OCI-LY1 (cell line): ENCODE data around the gene PLS3.
"Not testable (repeated sequence)": the region's sequence is repeated elsewhere in the genome, so short reads cannot be mapped to it uniquely, and the experiment has no call there.

ENCODE experiments used
- EZH2 ChIP-seq: fragments of 200-600 bp; sonication (generic), shearing (Covaris generic); IDR thresholded peaks from 2 replicates; pipeline ENCODE4 v1.8.0; 2017; ENCODE audit warnings: borderline replicate concordance, mixed run types, mild to moderate bottlenecking, antibody characterized with exemption, low read length, moderate library complexity, mixed read lengths
- TF ChIP-seq, protein P1 (sequence below): fragments of 200-600 bp; sonication (generic), shearing (Covaris generic); IDR thresholded peaks from 2 replicates; pipeline ENCODE4 v1.5.1; 2017; ENCODE audit warnings: mild to moderate bottlenecking, antibody characterized with exemption, low read length, moderate library complexity, mixed read lengths

GRCh38 chrX:115541045-115541444 is 19.9 kb upstream of the PLS3 start:
- TF ChIP-seq, protein P1, sequence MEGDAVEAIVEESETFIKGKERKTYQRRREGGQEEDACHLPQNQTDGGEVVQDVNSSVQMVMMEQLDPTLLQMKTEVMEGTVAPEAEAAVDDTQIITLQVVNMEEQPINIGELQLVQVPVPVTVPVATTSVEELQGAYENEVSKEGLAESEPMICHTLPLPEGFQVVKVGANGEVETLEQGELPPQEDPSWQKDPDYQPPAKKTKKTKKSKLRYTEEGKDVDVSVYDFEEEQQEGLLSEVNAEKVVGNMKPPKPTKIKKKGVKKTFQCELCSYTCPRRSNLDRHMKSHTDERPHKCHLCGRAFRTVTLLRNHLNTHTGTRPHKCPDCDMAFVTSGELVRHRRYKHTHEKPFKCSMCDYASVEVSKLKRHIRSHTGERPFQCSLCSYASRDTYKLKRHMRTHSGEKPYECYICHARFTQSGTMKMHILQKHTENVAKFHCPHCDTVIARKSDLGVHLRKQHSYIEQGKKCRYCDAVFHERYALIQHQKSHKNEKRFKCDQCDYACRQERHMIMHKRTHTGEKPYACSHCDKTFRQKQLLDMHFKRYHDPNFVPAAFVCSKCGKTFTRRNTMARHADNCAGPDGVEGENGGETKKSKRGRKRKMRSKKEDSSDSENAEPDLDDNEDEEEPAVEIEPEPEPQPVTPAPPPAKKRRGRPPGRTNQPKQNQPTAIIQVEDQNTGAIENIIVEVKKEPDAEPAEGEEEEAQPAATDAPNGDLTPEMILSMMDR = not testable (repeated sequence)
- TF ChIP-seq EZH2 = not testable (repeated sequence)
